Activated B cell treated with CpG ODN at 0.5 μM for 24 hours (primary cell): ENCODE results near the gene SEMA6A. TPM values are rescaled to one million over a fixed set of nuclear protein-coding genes. Genes with fewer than 3 reads are reported as not detected.

Source experiments
- ATAC-seq: fragments of 200-7000 bp; cut with Tn5 transposase; one replicate; pipeline ENCODE4 v1.10.0; 2021; ENCODE audit warnings: low read depth, mild to moderate bottlenecking, moderate library complexity
- CTCF ChIA-PET: fragments of 350-600 bp; sonication (Branson Sonifier 250); formaldehyde crosslinking; loops from one replicate; lab custom pipeline; 2021; ENCODE audit warnings: antibody characterized with exemption; lab: Charles Lee
- POLR2A ChIA-PET: fragments of 350-600 bp; sonication (Branson Sonifier 250); formaldehyde crosslinking; loops from one replicate; lab custom pipeline; 2021; ENCODE audit warnings: antibody characterized with exemption; lab: Charles Lee
- DNase-seq: peaks from one replicate; pipeline ENCODE4 v3.0.0; 2022
- H3K27ac Mint-ChIP-seq: one replicate; pipeline ENCODE4 v1.8.0; 2020; ENCODE audit warnings: mixed read lengths
- H3K27me3 Mint-ChIP-seq: one replicate; pipeline ENCODE4 v1.8.0; 2021; ENCODE audit warnings: mixed read lengths
- H3K36me3 Mint-ChIP-seq: one replicate; pipeline ENCODE4 v1.8.0; 2021; ENCODE audit warnings: low read depth, mixed read lengths
- H3K4me1 Mint-ChIP-seq: one replicate; pipeline ENCODE4 v1.8.0; 2021; ENCODE audit warnings: mixed read lengths
- H3K4me3 Mint-ChIP-seq: one replicate; pipeline ENCODE4 v1.8.0; 2020; ENCODE audit warnings: mild to moderate bottlenecking, mixed read lengths
- H3K9me3 Mint-ChIP-seq: one replicate; pipeline ENCODE4 v1.8.0; 2020; ENCODE audit warnings: mixed read lengths
- CTCF ChIP-seq: fragments of 200-600 bp; IDR thresholded peaks from one replicate; pipeline ENCODE4 v1.8.0; 2022; ENCODE audit warnings: antibody characterized with exemption, mild to moderate bottlenecking
- intact Hi-C: fragments of 100-400 bp; cut with micrococcal nuclease; formaldehyde crosslinking; loops from one replicate; pipeline ENCODE4 v1.15.1; 2024
- total RNA-seq: library from RNA; stranded (reverse); gene quantifications from 2 replicates; pipeline ENCODE4 v1.2.3, GENCODE V29; 2022

SEMA6A gene
- total RNA-seq, 1 donor from 2014 or later: 0.20 TPM

- H3K4me3 Mint-ChIP-seq: no peak overlapping the region
- H3K27ac Mint-ChIP-seq: no peak overlapping the region
- intact Hi-C loops: no loop called here
- ChIA-PET POLR2A (no interaction called here), CTCF (no interaction called here)
- peaks cover 18% of the 10 kb centered on the region for H3K36me3 Mint-ChIP-seq
- no peak for TF ChIP-seq CTCF
- H3K27me3 Mint-ChIP-seq: no peaks in the 10 kb centered on the region
- ATAC-seq (no peak), DNase-seq (no peak)
- H3K4me1 Mint-ChIP-seq: no peaks in the 10 kb centered on the region
- H3K9me3 Mint-ChIP-seq: peaks cover 6% of the 10 kb centered on the region
Observed at GRCh38 chr5:116469631-116470030, 105.0 kb downstream of the SEMA6A start.

GRCh38 chr5:116468583-116468982, 106.0 kb downstream of the SEMA6A start:
- ChIA-PET POLR2A (no interaction called here), CTCF (interaction anchor here (0.7 kb wide), 1 partner anchor 21 kb away, joined by 6 read pairs; no protein-coding TSS in a partner anchor)
- Mint-ChIP-seq H3K9me3 (peaks cover 8% of the 10 kb centered on the region), H3K27me3 (no peaks in the 10 kb centered on the region), H3K4me3 (no peak overlapping the region), H3K27ac (no peak overlapping the region), H3K4me1 (no peaks in the 10 kb centered on the region), H3K36me3 (peaks cover 14% of the 10 kb centered on the region)
- DNase-seq (no peak), ATAC-seq (no peak)
- intact Hi-C loops: no loop called here
- no peak for TF ChIP-seq CTCF

- no peaks in the 10 kb centered on the region for H3K4me1 Mint-ChIP-seq
- no peak for TF ChIP-seq CTCF
- ChIA-PET POLR2A (no interaction called here), CTCF (no interaction called here)
- ATAC-seq (no peak), DNase-seq (no peak)
- no peak overlapping the region for H3K4me3 Mint-ChIP-seq
- H3K36me3 Mint-ChIP-seq: peaks cover 9% of the 10 kb centered on the region
- peaks cover 8% of the 10 kb centered on the region for H3K9me3 Mint-ChIP-seq
- intact Hi-C loops: no loop called here
- no peak overlapping the region for H3K27ac Mint-ChIP-seq
- no peaks in the 10 kb centered on the region for H3K27me3 Mint-ChIP-seq
Observed at GRCh38 chr5:116467465-116467843, 107.2 kb downstream of the SEMA6A start.

GRCh38 chr5:116466727-116467464, 107.7 kb downstream of the SEMA6A start:
- intact Hi-C loops: no loop called here
- POLR2A ChIA-PET: no interaction called here
- no peak for TF ChIP-seq CTCF

GRCh38 chr5:116465411-116465810, 109.2 kb downstream of the SEMA6A start:
- Mint-ChIP-seq H3K27ac (no peak overlapping the region), H3K4me3 (no peak overlapping the region), H3K36me3 (peaks cover 9% of the 10 kb centered on the region), H3K27me3 (no peaks in the 10 kb centered on the region), H3K4me1 (no peaks in the 10 kb centered on the region), H3K9me3 (peaks cover 8% of the 10 kb centered on the region)
- DNase-seq: no peak
- no peak for TF ChIP-seq CTCF
- ATAC-seq: no peak
- CTCF ChIA-PET: no interaction called here
- POLR2A ChIA-PET: no interaction called here
- intact Hi-C loops: no loop called here

More at GRCh38 chr5:116466727-116467464, 107.7 kb downstream of the SEMA6A start:
- ATAC-seq: no peak
- CTCF ChIA-PET: no interaction called here
- Mint-ChIP-seq H3K27me3 (no peaks in the 10 kb centered on the region), H3K27ac (no peak overlapping the region), H3K36me3 (peaks cover 9% of the 10 kb centered on the region), H3K4me3 (no peak overlapping the region), H3K9me3 (peaks cover 8% of the 10 kb centered on the region), H3K4me1 (no peaks in the 10 kb centered on the region)
- no peak for DNase-seq
